Cardiac fibroblast (primary cell): ENCODE results near the gene OXTR.

Experiments used
- DNase-seq, 2 donors: peaks; one replicate each; pipeline versions ENCODE4 v3.0.0 to v3.0.0-alpha.2; 2010; ENCODE audit warnings: low read depth in 2 of 2
- H3K4me3 ChIP-seq, 2 donors: replicated peaks in 1 of 2; 1 replicate in 1 of 2; 2 replicates in 1 of 2; pipeline ENCODE4 v1.5.1; 2011; ENCODE audit warnings: low read depth in 2 of 2, low read length in 2 of 2, mild to moderate bottlenecking in 2 of 2, moderate library complexity in 1 of 2
- CTCF ChIP-seq: IDR thresholded peaks from one replicate; pipeline ENCODE4 v1.5.1; 2011; ENCODE audit warnings: low read depth, mild to moderate bottlenecking, low read length, inconsistent platforms

OXTR gene

GRCh38 chr3:8777978-8778267, 8.5 kb upstream of the OXTR start:
- TF ChIP-seq CTCF: no peak
- H3K4me3 ChIP-seq: no peak overlapping the region
- DNase-seq: no peak

GRCh38 chr3:8777201-8777977, 8.0 kb upstream of the OXTR start:
- TF ChIP-seq CTCF: no peak
- DNase-seq: peak in 1 of 2 donors; percentile 24
- H3K4me3 ChIP-seq: no peak overlapping the region

- no peak for TF ChIP-seq CTCF
- no peak overlapping the region for H3K4me3 ChIP-seq
- peak; percentile 73 to 97 for DNase-seq
Measured at GRCh38 chr3:8776406-8776805, 7.0 kb upstream of the OXTR start.

- no peak for DNase-seq
- no peak for TF ChIP-seq CTCF
- no peak overlapping the region for H3K4me3 ChIP-seq
Measured at GRCh38 chr3:8775602-8776001, 6.2 kb upstream of the OXTR start.

GRCh38 chr3:8775181-8775580, 5.8 kb upstream of the OXTR start:
- DNase-seq: no peak
- TF ChIP-seq CTCF: no peak
- H3K4me3 ChIP-seq: no peak overlapping the region

GRCh38 chr3:8773941-8774542, 4.6 kb upstream of the OXTR start:
- DNase-seq: no peak
- no peak overlapping the region for H3K4me3 ChIP-seq
- no peak for TF ChIP-seq CTCF
